GM19240 (cell line): Measurements from ENCODE around the gene NOD2.

Experiments used
- DNase-seq: peaks from one replicate; pipeline ENCODE4 v3.0.0; 2011; ENCODE audit warnings: low spot score; ENCODE audit not compliant: insufficient read length

NOD2 gene

DNA sequence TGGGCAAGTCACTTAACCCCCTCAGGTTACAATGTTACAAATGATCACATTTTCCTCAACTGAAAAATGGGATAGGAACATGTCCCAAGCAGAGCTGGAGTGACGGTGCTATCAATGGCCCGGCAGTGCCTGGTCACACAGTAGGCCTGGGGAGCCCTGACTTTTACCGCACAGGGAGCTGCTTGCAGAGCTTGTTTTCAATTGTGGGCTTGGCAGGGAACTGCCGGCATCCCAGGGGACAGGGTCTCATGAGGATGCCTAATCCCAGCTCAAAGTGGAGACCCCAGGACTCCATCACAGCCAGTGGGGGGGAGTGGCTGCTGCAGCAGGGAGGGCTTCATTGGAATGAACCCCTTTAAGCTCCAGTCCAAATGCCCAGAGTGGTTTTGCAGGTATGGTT is 23.7 kb upstream of the NOD2 start:
- DNase-seq = no peak

DNA sequence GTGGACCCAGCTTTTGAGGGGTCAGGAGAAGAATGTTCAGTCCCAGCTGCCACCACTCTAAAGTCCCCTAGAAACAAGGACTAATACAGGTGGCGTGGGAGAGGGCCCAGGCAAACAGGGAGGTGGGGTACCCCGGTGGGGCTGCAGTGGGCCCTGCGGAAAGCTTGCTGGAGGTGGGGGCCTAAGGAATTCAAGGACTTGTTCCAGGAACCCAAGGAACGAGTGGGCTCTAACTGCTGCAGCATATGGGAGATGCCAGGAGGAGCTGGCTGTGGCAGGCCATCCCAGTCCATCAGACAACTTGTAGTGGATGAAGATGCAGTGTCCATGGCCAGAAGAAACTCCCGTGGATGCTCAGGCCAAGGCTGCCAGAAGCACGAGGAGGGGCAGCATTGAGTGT is 22.9 kb upstream of the NOD2 start:
- no peak for DNase-seq

DNA sequence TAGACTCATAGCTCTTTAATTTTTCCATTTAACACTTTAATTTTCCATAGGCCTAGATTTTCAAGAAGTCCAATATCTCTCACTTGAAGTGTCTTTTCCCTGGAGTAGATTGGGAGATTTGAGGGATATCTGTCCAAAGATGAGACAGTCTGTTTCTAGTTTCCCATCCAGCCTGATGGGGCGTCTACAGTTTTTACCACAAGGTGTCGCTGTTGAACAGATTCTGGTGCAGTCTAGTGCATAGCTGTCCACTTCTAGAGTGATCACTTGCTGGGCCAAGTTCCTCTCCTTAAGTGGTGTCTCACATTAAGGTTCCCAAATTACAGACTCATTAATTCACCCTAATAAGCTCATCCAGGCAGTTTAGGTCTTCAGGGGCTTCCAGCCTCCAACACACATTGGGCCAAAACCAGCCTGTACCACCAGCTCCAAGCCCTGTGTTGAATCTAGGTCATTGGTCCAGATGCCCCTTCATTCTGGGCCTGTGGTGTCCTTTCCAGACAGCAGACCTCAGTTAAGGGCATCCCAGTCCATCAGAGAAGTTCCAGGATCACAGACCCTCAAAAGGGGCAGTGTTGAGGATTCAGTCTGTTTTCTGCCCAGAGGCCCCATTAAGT is 21.7 kb upstream of the NOD2 start:
- no peak for DNase-seq

DNA sequence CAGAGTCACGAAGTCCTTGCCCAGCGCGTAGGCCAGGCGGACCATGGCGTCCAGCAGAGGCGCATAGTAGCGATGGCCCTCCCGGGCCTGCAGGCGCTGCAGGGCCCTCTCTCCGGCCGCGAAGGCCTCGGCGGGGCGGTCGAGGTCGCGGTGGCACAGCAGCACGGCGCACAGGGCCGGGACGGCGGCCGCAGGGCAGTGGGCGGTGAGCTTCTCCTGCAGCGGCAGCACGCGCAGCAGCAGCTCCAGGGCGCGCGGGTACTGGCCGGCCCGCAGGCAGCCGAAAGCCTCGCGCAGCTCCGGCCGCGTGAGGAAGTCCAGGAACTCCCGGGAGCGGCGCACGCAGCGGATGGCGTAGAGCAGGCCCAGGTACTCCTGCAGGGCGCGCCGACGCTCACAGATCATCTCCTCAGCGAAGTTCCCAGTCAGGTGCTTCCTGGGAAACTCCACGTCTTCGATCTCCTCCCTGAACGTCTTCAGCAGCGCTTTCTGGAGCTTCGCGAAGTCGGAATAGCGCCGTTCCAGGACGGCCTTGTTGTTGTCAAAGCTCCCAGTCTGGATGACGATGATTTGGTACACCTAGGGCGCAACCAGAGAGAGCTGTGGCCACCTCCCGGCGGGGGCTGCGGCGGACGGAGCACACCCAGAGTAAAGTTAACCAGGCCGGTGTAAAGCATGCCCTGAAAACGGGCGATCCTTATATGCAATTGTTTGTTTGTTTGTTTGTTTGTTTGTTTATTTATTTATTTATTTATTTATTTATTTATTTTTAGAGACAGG is 19.7 kb upstream of the NOD2 start:
- DNase-seq = no peak

DNA sequence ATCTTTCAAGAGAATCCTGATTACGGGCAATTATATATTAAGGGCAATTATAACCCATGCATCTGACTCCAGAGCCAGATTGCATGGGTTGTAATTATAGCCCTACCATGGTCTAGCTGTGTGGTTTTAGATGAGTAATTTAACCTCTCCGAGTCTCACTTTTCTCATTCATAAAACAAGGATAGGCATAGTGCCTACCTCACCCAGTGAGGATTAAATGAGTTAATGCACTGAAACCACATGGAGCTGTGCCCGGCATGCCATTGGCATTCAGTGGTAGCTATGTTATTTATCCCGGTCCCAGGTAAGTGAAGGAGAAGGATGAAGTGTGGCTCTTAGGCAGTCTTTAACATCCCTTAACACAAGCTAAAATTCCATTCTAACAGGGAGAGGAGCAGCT is 18.6 kb upstream of the NOD2 start:
- DNase-seq = no peak

DNA sequence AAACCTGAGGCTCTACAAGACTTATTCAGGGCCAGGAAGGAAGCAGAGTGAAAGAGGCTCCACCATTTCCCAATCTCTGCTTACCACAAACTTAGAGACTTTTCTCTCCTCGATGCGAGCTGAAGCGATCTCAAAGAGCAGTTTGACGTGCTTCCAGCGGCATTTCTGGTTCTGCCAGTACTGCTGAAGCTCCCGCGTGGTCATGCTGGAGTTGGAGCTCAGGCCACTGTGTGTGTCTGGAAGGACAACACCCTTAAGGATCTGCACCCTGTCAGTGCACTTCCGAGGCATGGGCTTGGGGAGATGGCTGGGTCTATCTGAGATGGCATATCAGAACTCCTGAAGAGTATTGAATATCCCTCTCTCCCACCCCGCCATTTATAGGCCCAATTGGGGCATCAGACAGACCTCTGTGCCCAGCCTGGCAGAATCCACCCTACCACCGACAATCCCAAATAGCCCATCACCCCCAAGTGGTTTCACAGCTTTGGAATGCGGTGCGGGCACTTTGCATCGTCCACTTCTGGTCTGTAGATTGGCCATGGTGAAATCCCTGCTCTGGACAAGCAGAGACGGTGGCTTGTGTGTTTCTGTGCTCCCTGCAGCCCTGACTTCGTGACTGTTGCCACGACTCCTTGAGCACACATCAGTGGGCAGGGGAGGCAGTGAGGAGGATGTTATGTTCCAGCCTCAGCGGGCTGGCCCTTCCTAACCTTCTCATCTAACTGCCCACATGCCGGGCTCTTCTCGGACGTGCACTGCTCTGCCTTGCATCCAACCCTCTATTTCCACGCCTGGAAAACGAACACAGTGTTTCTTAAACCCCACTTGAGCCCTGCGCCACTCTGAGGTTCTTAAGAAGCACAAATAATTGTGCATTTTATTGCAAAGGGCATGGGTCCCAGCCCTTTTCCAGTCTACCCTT is 17.5 kb upstream of the NOD2 start:
- DNase-seq = no peak

DNA sequence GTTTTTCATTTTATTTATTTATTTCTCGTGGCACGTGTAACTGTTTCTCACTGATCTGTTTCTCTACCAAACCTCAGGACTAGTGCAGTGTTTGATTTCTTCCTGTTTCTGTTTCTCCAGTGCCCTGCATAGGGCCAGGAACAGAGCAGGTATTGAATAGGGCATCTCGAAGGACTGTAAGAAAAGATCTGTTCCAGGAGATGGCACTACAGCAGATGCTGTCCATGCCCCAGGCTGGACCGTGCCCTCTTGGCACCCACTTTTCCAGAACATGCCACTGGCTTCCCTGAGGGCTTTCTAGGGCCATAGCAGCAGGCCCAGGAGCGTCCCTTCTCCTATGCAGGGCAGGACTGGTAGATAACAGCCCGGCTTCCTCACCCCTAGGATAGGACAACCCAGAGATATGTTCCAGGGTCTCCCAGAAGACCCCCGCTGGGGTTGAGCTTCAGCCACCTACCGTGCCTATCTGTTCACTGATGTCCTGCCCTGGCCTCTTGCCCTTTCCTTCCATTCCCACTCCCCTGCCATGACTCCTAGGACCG is 16.7 kb upstream of the NOD2 start:
- DNase-seq = no peak

DNA sequence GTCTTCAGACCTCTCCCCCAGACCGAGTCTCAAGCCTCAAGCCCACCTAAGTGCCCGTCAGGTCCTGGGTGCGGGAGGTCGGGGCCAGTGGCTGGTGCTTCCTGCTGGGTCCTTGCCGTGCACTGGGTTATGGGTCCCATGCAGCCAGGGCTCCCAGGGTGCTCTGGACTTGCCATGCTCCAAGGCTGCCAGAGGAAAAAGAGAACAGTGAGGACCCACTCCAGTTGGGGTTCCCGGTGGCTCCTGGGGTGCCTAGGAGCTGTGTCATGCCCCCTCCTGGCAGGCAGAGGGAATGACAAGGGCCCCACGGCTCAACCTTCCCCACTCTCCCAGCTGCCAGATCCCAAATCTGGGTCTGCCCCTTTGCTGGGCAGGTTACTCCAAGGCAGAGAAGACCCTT is 16.1 kb upstream of the NOD2 start:
- DNase-seq = no peak

DNA sequence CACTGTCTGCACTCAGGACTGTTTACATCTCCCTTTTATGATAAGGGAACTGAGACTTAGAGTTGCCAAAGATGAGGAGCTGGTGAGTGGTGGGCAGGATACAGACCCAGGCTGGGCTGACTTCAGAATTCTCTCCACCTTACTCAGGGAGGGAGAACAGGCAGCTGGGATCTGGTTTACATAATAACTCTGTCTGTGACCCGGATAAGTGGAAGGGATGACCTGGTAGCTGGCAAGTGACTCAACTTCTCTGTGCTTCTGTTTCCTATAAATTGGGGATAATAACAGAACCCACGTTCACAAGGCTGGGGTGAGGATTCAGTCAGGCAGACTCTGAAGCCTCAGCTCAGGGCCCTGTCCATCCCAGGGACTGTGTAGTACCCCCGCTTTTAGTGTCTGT is 14.9 kb upstream of the NOD2 start:
- no peak for DNase-seq

DNA sequence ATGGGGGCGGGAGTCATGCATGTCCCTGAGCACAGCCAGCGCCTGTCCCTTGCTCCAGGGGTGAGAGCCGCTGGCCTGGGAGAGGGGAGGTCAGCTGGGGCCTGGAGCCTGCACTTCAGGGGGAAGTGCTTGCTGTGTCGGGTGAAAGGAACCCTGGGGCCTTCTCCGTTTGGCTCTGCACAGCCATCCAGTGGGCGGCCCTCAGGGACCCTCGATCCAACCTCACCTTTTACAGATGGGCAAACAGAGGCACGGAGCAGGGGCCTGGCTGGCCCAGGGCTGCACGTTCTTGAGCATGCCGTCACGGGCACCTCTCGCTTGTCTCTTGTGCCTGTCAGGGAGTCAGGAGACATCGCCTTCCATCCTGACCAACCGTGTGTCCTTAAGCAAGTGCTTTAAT is 14.1 kb upstream of the NOD2 start:
- DNase-seq = no peak

DNA sequence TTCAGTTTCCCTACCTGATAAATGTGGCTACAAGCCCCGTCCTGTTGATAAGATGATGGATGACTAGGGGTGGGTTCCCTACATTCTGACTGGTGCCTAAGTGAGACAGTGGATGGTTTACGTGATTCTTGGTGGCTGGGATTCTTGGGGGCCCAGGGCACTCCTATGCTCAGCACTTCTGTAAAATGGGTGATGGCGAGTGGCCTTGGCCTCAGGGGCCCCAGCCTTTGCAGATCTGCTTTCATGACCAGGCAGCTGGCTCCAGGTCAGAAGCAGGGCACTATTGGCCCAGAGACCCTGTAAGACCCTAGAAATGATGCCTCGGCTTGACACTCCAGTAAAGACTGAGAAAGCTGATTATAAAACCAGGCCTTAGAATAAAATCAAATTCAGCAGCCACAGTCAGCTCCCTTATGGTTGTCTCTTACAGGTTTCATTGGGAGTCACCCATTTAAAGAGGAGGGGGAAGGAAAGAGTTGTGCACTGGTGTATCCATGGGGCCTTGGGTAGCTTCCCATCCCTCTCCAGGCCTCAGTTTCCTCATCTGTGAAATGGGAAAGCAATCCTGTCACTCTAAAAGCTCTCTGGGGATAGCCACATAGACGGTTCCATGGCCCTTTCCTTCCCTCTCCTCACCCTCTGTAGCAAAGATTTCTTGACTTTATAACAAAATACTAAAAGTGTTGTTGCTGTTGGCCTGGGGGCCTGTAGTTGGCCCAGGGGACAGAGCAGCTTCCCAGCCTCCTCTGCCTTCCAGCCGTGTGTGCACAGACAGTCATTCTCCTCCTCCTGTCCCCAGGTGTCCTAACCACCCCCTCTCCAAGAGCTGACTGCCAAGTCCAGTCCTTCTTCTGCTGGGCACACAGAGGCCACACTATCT is 13.5 kb upstream of the NOD2 start:
- DNase-seq = no peak

DNA sequence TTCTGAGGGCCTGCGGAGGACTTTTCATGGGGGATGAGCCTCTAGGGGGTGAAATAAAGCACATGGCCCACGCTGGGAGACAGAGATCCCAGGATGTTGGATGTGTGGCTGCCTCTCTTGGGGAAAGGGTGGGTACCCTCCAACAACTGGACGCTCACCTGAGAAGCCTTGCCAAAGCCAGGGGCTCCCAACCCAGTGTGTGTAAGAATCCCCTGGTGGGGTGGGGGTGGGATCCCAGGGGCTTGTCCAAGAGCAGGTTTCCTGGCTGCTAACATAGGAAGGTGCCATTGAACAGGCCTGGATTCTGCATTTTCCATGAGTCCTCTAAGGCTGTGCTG is 12.9 kb upstream of the NOD2 start:
- DNase-seq = no peak

DNA sequence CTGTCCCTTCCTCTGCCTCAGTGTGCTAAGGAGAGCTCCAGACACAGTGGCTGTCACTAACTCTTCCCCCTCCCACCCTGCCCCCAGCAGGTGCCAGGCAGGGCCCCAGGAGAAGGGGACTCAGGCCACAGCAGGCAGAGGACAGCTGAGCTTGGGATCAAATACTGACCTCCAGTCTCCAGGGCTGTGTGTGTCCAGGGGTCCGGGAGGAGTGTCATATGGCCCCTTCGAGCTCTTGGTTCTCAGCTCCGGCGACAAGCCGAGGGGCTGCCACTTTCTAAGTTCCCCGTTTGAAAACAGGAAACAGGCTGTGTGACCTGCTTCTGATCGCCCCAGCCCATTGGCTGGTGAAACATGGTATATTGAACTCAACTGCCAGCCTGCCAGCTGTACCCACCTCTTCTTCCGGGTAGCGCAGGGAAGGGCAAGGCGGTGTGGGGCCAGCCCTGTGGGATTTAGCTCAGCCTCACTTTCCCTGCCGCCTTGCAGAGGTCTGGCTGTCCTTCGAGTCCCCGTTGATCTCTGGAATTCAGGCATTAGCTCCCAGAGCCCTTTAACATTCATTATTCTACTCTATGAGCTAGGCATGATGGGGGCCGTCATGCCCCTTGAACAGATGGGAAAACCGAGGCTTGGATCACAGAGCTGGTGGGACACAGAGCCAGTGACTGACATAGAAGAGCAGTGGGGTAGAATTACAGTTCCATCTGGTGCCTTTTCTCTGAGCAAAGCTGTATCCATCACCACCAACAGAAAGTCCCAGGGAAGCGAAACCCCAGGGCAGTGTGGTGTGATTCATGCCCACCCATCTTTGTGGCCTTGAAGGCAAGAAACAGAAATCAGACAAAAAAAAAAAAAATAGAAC is 12.2 kb upstream of the NOD2 start, which contains the start of gene SNX20:
SNX20 (minus strand) TSS at position 292 of the 865 bp plus-strand sequence. CDS start 3,786 bp downstream, outside the sequence.
- peak; percentile 67 for DNase-seq

DNA sequence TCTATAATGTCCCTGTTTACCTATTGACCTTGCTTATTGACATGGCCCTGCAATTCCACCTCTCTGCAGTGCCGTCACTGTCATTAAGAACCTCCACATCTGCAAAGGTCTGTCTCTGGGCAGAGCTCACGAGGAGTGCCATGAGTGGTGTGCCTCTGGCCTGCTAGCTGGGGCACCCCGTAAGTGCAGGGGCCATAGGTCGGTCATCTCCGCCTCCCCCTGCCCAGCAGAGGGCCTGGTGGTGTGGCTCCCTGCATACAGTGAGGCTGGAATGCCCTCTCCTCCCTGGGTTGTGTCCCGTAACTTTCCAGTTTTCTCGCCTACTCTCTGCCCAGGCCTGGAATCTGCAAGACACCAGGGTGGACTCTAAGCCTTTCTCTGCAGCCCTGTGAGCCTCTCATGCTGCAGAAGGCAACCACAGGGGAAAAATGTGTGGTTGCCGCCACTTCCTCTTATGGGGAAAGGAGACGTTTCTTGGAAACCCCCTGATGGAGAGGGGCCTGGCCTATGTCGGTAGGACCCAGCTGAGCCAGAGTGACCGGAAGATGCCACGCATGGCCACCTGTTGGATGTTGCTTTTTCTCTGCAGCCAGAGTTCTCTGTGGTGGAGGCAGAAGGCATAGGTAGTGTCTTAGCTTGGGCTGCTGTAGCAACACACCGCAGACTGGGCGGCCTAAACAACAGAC is 9.6 kb upstream of the NOD2 start:
- peak; percentile 64 for DNase-seq

DNA sequence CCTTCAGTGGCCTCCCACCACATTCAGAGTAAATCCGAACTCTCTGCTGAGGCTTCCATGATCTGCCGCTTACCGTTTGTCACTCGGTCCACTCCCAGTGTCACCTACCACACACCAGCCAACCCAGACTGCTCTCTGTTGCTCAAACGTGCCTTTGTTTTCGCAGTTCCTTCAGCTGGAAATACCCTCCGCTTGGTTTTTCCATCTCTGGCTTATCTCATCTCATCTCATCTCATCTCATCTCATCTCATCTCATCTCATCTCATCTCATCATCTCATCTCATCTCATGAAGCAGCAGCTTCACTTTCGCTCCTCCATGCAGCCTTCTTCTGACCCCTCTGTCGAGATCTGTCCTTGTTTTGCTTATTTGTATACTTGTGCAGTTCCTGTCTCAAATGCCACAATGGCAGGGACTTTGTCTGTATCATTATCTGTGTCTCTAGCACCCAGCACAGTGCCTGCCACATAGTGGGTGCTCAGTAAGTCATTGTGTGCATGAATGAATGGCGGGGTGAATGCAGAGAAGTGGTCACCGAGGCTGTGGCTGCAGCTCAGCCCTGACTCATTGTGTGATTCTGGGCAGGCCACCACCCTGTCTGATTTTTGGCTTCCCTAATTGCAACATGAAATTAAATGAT is 8.5 kb upstream of the NOD2 start:
- DNase-seq = no peak

DNA sequence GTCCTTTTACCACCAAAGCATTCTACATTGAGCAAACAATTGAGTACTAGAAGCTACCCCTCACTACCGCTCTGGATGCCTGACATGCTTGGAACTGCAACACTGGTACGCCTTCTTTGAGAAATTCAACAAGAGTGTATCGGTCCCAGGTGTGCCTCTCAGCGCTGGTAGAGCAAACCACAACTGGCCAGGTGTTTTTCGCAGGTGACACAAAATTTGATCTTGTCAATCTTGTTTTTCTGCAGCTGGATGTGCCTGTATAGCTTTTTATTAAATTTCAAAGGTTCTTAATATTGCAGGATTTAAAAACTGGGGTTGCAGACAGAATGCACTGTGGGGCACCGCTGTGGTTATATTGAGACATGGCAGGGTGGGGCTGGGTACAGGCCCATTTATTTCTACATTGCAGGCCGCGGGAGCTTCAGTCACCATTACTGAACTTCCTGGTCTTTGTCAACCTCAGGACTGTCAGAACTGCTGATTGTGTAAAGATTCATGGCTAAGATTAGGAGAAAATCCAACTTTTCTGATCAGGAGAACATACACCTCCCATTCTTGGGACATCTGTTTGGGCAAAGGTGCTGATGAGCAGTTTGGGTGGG is 7.8 kb upstream of the NOD2 start:
- no peak for DNase-seq

DNA sequence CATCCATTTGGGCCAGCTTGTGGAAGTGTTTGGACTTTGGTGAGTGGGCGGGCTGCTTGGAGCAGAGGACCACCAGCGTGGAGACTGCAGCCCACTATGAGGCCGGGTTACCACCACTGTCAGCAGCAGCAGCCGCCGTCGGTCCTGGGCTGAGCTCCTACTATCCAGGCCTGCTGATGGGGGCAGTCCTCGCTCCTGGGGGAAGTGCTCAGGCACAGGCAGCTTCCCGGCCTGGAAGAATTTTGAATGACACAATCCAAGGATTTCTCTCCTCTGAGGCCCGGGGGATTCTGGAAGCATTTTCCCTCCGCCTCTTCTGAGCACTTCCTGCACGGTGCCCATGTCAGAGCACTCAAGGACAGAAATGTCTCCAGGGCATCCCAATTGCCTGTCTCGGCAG is 5.3 kb upstream of the NOD2 start:
- no peak for DNase-seq

DNA sequence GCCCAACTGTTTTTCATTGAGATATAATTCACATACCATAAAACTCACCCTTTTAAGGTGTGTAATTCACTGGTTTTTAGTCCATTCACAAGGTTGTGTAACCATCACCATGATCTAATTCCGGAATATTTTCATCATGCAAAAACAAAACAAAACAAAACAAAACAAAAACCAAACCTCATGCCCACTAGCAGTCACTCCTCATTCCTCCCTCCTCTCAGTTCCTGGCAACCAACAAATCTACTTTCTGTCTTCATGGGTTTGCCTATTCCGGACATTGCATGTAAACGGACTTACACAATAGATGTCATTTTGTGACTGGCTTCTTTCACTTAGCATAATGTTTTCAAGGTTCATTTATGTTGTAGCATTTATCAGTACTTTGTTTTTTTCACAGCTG is 4.5 kb upstream of the NOD2 start:
- no peak for DNase-seq

DNA sequence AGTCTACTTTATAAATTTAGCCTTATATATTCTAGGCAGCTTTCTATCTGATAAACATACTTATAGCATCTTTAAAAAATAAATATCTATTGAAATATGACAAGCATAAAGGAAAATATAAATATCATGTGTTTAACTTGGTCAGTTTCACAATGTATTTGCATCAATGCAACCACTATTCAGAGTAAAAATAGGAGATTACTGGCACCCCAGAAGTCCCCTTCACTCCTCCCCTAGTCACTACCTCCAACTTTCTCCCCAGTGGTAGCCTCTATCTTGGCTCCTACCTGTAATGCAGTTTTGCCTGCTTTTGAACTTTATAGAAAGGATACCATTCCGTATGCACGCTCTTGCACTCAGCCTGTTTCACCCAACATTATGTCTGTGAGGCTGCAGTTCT is 3.2 kb upstream of the NOD2 start:
- DNase-seq = no peak
